ENCODE measurements around the gene ZNF618. TPM values are rescaled to one million over a fixed set of nuclear protein-coding genes. Genes with fewer than 3 reads are reported as not detected.

The ZNF618 gene
- total and polyA plus RNA-seq, 2 experiments from 2014 or later, result 12.1 to 22.1 TPM

GRCh38 chr9:114085387-114085789 is 209.3 kb downstream of the ZNF618 start:
- H3K36me3 Mint-ChIP-seq (ENCODE audit: low read depth), result no peaks in the 10 kb centered on the region
- no peak overlapping the region for H3K4me3 ChIP-seq
- H3K27me3 Mint-ChIP-seq (ENCODE audit: insufficient read depth, low read depth, poor library complexity), result peaks cover 14% of the 10 kb centered on the region
- H3K9me3 Mint-ChIP-seq, result no peaks in the 10 kb centered on the region
- ATAC-seq (no peak), DNase-seq (ENCODE audit: low spot score) (no peak)
- H2AFZ ChIP-seq, result no peak overlapping the region
- no peaks in the 10 kb centered on the region for H3K36me3 ChIP-seq (ENCODE audit: insufficient read depth)
- H3K4me1 ChIP-seq (ENCODE audit: insufficient read depth), result no peaks in the 10 kb centered on the region
- no peak for TF ChIP-seq JUNB (IDR thresholded peaks at IDR 0.05; ENCODE audit: unreplicated experiment)
- TF ChIP-seq CTCF (conservative IDR thresholded peaks at IDR 0.05; ENCODE audit: low read depth in 2 of 2), result peak in 1 of 2 experiments; percentile 41; a peak in 2 of 4 replicates
- H3K79me2 ChIP-seq (replicated peaks; ENCODE audit: insufficient read depth), result no peaks in the 10 kb centered on the region
- no peak overlapping the region for H3K27ac ChIP-seq (ENCODE audit: low read depth)
- H3K4me2 ChIP-seq, result no peak overlapping the region
- H3K27me3 ChIP-seq (ENCODE audit: insufficient read depth), result no peaks in the 10 kb centered on the region
- H3F3A ChIP-seq (replicated peaks; ENCODE audit: low read depth), result no peaks in the 10 kb centered on the region
- no peaks in the 10 kb centered on the region for H3K4me1 Mint-ChIP-seq
- no peak overlapping the region for H3K27ac Mint-ChIP-seq
- H3K4me3 Mint-ChIP-seq, result no peak overlapping the region
- H4K20me1 ChIP-seq (replicated peaks; ENCODE audit: insufficient read depth), result no peaks in the 10 kb centered on the region
- no peaks in the 10 kb centered on the region for H3K9me2 ChIP-seq (ENCODE audit: insufficient read depth)

GRCh38 chr9:114086009-114086408 is 209.9 kb downstream of the ZNF618 start:
- Histone ChIP-seq H3K36me3 (ENCODE audit: insufficient read depth) (no peaks in the 10 kb centered on the region), H3K4me3 (no peak overlapping the region), H3K27ac (ENCODE audit: low read depth) (no peak overlapping the region), H3K79me2 (replicated peaks; ENCODE audit: insufficient read depth) (no peaks in the 10 kb centered on the region), H3K27me3 (ENCODE audit: insufficient read depth) (no peaks in the 10 kb centered on the region), H4K20me1 (replicated peaks; ENCODE audit: insufficient read depth) (no peaks in the 10 kb centered on the region), H3K4me2 (no peak overlapping the region), H3K9me2 (ENCODE audit: insufficient read depth) (no peaks in the 10 kb centered on the region), H2AFZ (no peak overlapping the region), H3K4me1 (ENCODE audit: insufficient read depth) (no peaks in the 10 kb centered on the region), H3F3A (replicated peaks; ENCODE audit: low read depth) (no peaks in the 10 kb centered on the region)
- Mint-ChIP-seq H3K27me3 (ENCODE audit: insufficient read depth, low read depth, poor library complexity) (peaks cover 13% of the 10 kb centered on the region), H3K4me3 (no peak overlapping the region), H3K9me3 (no peaks in the 10 kb centered on the region), H3K36me3 (ENCODE audit: low read depth) (no peaks in the 10 kb centered on the region), H3K27ac (no peak overlapping the region), H3K4me1 (no peaks in the 10 kb centered on the region)
- DNase-seq (ENCODE audit: low spot score) (no peak), ATAC-seq (no peak)
- no peak for TF ChIP-seq CTCF (conservative IDR thresholded peaks at IDR 0.05; ENCODE audit: low read depth in 2 of 2)
- no peak for TF ChIP-seq ZNF331 (CRISPR knock-in tag; IDR thresholded peaks at IDR 0.05; ENCODE audit: low read depth)
- no peak for TF ChIP-seq POLR2AphosphoS5 (IDR thresholded peaks at IDR 0.05; ENCODE audit: low read depth)
- TF ChIP-seq, protein P1, sequence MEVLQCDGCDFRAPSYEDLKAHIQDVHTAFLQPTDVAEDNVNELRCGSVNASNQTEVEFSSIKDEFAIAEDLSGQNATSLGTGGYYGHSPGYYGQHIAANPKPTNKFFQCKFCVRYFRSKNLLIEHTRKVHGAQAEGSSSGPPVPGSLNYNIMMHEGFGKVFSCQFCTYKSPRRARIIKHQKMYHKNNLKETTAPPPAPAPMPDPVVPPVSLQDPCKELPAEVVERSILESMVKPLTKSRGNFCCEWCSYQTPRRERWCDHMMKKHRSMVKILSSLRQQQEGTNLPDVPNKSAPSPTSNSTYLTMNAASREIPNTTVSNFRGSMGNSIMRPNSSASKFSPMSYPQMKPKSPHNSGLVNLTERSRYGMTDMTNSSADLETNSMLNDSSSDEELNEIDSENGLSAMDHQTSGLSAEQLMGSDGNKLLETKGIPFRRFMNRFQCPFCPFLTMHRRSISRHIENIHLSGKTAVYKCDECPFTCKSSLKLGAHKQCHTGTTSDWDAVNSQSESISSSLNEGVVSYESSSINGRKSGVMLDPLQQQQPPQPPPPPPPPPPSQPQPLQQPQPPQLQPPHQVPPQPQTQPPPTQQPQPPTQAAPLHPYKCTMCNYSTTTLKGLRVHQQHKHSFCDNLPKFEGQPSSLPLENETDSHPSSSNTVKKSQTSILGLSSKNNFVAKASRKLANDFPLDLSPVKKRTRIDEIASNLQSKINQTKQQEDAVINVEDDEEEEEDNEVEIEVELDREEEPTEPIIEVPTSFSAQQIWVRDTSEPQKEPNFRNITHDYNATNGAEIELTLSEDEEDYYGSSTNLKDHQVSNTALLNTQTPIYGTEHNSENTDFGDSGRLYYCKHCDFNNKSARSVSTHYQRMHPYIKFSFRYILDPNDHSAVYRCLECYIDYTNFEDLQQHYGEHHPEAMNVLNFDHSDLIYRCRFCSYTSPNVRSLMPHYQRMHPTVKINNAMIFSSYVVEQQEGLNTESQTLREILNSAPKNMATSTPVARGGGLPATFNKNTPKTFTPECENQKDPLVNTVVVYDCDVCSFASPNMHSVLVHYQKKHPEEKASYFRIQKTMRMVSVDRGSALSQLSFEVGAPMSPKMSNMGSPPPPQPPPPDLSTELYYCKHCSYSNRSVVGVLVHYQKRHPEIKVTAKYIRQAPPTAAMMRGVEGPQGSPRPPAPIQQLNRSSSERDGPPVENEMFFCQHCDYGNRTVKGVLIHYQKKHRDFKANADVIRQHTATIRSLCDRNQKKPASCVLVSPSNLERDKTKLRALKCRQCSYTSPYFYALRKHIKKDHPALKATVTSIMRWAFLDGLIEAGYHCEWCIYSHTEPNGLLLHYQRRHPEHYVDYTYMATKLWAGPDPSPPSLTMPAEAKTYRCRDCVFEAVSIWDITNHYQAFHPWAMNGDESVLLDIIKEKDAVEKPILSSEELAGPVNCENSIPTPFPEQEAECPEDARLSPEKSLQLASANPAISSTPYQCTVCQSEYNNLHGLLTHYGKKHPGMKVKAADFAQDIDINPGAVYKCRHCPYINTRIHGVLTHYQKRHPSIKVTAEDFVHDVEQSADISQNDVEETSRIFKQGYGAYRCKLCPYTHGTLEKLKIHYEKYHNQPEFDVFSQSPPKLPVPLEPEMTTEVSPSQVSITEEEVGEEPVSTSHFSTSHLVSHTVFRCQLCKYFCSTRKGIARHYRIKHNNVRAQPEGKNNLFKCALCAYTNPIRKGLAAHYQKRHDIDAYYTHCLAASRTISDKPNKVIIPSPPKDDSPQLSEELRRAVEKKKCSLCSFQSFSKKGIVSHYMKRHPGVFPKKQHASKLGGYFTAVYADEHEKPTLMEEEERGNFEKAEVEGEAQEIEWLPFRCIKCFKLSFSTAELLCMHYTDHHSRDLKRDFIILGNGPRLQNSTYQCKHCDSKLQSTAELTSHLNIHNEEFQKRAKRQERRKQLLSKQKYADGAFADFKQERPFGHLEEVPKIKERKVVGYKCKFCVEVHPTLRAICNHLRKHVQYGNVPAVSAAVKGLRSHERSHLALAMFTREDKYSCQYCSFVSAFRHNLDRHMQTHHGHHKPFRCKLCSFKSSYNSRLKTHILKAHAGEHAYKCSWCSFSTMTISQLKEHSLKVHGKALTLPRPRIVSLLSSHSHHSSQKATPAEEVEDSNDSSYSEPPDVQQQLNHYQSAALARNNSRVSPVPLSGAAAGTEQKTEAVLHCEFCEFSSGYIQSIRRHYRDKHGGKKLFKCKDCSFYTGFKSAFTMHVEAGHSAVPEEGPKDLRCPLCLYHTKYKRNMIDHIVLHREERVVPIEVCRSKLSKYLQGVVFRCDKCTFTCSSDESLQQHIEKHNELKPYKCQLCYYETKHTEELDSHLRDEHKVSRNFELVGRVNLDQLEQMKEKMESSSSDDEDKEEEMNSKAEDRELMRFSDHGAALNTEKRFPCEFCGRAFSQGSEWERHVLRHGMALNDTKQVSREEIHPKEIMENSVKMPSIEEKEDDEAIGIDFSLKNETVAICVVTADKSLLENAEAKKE (CRISPR knock-in tag; IDR thresholded peaks at IDR 0.05), result no peak
- no peak for TF ChIP-seq STAT1 (IDR thresholded peaks at IDR 0.05; ENCODE audit: unreplicated experiment)
- TF ChIP-seq, protein P2, sequence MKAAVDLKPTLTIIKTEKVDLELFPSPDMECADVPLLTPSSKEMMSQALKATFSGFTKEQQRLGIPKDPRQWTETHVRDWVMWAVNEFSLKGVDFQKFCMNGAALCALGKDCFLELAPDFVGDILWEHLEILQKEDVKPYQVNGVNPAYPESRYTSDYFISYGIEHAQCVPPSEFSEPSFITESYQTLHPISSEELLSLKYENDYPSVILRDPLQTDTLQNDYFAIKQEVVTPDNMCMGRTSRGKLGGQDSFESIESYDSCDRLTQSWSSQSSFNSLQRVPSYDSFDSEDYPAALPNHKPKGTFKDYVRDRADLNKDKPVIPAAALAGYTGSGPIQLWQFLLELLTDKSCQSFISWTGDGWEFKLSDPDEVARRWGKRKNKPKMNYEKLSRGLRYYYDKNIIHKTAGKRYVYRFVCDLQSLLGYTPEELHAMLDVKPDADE (IDR thresholded peaks at IDR 0.05), result no peak
- no peak for TF ChIP-seq EZH2phosphoT487 (IDR thresholded peaks at IDR 0.05; ENCODE audit: unreplicated experiment)
- TF ChIP-seq EZH2 (IDR thresholded peaks at IDR 0.05; ENCODE audit: low read depth, unreplicated experiment), result no peak
- TF ChIP-seq ZNF114 (CRISPR knock-in tag; IDR thresholded peaks at IDR 0.05), result no peak
- no peak for TF ChIP-seq CREB1 (CRISPR knock-in tag; IDR thresholded peaks at IDR 0.05; ENCODE audit: low read depth)
- no peak for TF ChIP-seq JUNB (IDR thresholded peaks at IDR 0.05; ENCODE audit: unreplicated experiment)
